Tibial nerve (tissue), 4 donors: ENCODE measurements around the gene PLG.

Experiments used
- EP300 ChIP-seq, 2 donors: sonication (generic); formaldehyde crosslinking; IDR thresholded peaks; one replicate each; pipeline ENCODE4 v1.6.1; 2017; ENCODE audit warnings: antibody characterized with exemption in 2 of 2, mild to moderate bottlenecking in 1 of 2
- POLR2A ChIP-seq, 2 donors: fragments of 450-650 bp; IDR thresholded peaks; one replicate each; pipeline ENCODE4 v1.6.1; 2017; ENCODE audit warnings: antibody characterized with exemption in 2 of 2, mild to moderate bottlenecking in 2 of 2, moderate library complexity in 2 of 2
- TF ChIP-seq, protein P1 (sequence below), 5 experiments: fragments of 200-600 bp in 3 of 5; fragments of 450-650 bp in 2 of 5; sonication (generic) in 3 of 5; IDR thresholded peaks; one replicate each; pipeline ENCODE4 v1.5.1; 2016 to 2019; ENCODE audit warnings: antibody characterized with exemption in 5 of 5, mild to moderate bottlenecking in 3 of 5, moderate library complexity in 2 of 5

DNA sequence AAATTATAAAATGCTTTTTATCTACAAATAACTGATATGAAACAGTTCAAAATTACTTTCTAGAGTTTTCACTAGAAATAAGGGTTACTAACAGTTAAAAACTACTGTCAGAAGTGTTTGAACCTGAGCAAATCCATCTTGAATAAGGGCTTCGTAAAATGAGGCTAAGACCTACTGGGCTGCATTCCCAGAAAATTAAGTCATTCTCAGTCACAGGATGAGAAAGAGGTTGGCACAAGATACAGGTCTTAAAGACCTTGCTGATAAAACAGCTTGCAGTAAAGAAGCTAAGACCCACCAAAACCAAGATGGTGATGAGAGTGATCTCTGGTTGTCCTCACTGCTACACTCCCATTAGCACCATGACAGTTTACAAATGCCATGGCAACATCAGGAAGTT is 93.7 kb downstream of the PLG start:
- TF ChIP-seq, protein P1, sequence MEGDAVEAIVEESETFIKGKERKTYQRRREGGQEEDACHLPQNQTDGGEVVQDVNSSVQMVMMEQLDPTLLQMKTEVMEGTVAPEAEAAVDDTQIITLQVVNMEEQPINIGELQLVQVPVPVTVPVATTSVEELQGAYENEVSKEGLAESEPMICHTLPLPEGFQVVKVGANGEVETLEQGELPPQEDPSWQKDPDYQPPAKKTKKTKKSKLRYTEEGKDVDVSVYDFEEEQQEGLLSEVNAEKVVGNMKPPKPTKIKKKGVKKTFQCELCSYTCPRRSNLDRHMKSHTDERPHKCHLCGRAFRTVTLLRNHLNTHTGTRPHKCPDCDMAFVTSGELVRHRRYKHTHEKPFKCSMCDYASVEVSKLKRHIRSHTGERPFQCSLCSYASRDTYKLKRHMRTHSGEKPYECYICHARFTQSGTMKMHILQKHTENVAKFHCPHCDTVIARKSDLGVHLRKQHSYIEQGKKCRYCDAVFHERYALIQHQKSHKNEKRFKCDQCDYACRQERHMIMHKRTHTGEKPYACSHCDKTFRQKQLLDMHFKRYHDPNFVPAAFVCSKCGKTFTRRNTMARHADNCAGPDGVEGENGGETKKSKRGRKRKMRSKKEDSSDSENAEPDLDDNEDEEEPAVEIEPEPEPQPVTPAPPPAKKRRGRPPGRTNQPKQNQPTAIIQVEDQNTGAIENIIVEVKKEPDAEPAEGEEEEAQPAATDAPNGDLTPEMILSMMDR (IDR thresholded peaks at IDR 0.05), result no peak
- no peak for TF ChIP-seq EP300 (IDR thresholded peaks at IDR 0.05)
- no peak for TF ChIP-seq POLR2A (IDR thresholded peaks at IDR 0.05)
